Hepatic stellate cell (primary cell): Measurements from ENCODE around the gene XXYLT1.

ENCODE experiments used
- DNase-seq: peaks from one replicate; pipeline ENCODE4 v3.0.0; 2011; ENCODE audit warnings: low spot score

XXYLT1 gene

GRCh38 chr3:195077611-195078540, 193.1 kb downstream of the XXYLT1 start:
- DNase-seq: no peak

GRCh38 chr3:195076981-195077610, 193.9 kb downstream of the XXYLT1 start:
- DNase-seq: no peak

GRCh38 chr3:195075941-195076875, 194.8 kb downstream of the XXYLT1 start:
- no peak for DNase-seq

GRCh38 chr3:195075199-195075940, 195.6 kb downstream of the XXYLT1 start:
- DNase-seq: no peak

- DNase-seq: no peak
Measured at GRCh38 chr3:195073866-195074860, 196.8 kb downstream of the XXYLT1 start.

GRCh38 chr3:195072916-195073564, 197.9 kb downstream of the XXYLT1 start:
- no peak for DNase-seq

- no peak for DNase-seq
Measured at GRCh38 chr3:195071916-195072820, 198.8 kb downstream of the XXYLT1 start.

- no peak for DNase-seq
Measured at GRCh38 chr3:195071011-195071728, 199.8 kb downstream of the XXYLT1 start.

GRCh38 chr3:195070336-195070735, 200.6 kb downstream of the XXYLT1 start:
- DNase-seq: no peak

GRCh38 chr3:195069501-195070251, 201.3 kb downstream of the XXYLT1 start:
- DNase-seq: no peak

- no peak for DNase-seq
Measured at GRCh38 chr3:195068084-195069080, 202.6 kb downstream of the XXYLT1 start.

- DNase-seq: no peak
Measured at GRCh38 chr3:195066441-195066841, 204.5 kb downstream of the XXYLT1 start.

GRCh38 chr3:195065864-195066185, 205.1 kb downstream of the XXYLT1 start:
- DNase-seq: no peak

- no peak for DNase-seq
Measured at GRCh38 chr3:195065142-195065863, 205.7 kb downstream of the XXYLT1 start.

GRCh38 chr3:195064300-195064931, 206.5 kb downstream of the XXYLT1 start:
- DNase-seq: peak; percentile 43
